Smooth muscle cell of the pulmonary artery (primary cell): ENCODE data around the gene DEFB132. TPM values are rescaled to one million over a fixed set of nuclear protein-coding genes. Genes with fewer than 3 reads are reported as not detected.

Experiments used
- total RNA-seq: library from RNA; depleted of rRNA; stranded (reverse); fragments of >200 nt; gene quantifications from 2 replicates; pipeline ENCODE4 v1.2.3, GENCODE V29; 2014

Gene DEFB132
- total RNA-seq: not detected in 2 replicates

GRCh38 chr20:257419-257818 lies at the start of gene DEFB132:
DEFB132 (plus strand) TSS chr20:257724; CDS start chr20:257779, 55 bp downstream.

GRCh38 chr20:226958-227357 lies 30.6 kb upstream of the DEFB132 start, which contains the start of gene DEFB129:
DEFB129 (plus strand) TSS chr20:227258; CDS start chr20:227289, 31 bp downstream.

DNA sequence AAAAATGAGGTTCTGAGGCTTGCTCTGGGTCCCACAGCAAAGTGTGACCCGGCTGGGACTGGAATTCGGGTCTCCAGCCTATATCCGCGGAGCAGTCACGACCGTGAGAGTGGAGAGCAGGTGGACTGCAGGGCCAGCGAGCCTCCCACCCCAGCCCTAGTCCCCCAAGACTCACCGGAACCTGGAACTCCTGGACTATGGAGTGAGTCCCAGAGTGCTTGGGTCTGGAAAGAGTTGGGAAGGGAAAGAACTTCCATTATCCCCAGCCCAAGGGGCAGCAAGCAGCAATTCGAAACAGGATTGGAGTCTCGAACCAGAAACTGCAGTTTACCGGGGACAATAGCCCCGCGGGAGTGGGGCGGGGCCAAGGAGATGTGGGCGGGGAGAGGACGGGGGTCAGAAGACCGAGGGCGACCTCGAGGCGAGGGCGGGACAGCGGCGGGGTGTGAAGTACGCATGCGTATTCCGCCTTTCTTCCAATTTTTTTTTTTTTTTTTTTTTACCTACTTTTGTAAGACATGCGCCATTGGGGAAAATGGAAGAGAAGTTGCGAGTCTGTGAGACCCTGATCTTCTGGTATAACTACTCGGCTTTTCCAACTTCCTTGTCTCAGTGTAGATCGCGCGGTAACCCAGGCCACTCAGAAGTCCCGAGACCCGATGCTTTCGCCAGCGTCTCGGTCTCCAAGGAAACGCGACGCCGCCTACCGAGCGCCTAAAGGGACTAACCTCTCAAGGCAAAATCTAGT lies 32.7 kb downstream of the DEFB132 start, which contains the start of gene C20orf96:
TSS of gene C20orf96 (minus strand) at position 667 of the 748 bp plus-strand sequence. CDS start at position 527, 140 bp downstream.

DNA sequence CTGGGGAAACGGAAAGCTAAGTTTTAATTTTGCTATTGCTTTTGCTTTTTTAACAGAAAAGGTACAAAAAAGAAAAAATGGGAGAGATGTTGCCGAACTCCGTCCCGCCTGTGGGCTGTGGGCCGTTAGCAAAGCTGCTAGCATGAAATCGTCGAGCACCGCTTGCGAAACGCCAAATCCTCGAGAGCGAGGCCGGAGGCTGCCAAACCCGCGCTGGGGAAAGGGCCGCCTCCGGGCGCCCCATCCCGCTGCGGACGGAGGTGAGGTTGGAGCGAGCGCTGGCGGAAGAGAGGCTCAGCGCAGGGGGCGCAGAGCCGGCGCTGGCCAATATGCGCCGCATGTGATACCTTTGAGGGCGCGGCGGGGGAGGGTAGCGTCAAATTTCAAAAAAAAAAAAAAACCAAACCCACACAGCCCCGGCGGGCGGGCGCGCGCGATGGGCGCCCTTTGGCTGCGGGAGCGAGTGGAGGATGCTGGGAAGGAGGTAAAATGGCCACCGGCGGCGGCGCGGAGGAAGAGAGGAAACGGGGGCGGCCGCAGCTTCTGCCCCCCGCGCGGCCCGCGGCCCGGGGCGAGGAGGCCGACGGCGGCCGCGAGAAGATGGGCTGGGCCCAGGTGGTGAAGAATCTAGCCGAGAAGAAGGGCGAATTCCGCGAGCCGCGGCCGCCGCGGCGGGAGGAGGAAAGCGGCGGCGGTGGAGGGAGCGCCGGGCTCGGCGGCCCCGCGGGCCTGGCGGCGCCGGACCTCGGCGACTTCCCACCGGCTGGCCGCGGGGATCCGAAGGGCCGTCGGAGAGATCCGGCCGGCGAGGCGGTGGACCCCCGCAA lies 39.8 kb downstream of the DEFB132 start, which contains the start of gene ZCCHC3:
TSS of gene ZCCHC3 (plus strand) at position 473 of the 827 bp plus-strand sequence. CDS start at position 490, 17 bp downstream.

Other genes starting within 250 kb of the DEFB132 start
- gene DEFB125, start 170.1 kb upstream of the DEFB132 start, total RNA-seq: not detected in 2 replicates
- not detected in 2 replicates for gene DEFB126, start 115.1 kb upstream of the DEFB132 start, total RNA-seq
- not detected in 2 replicates for gene DEFB127, start 100.3 kb upstream of the DEFB132 start, total RNA-seq
- gene DEFB128, start 68.0 kb upstream of the DEFB132 start, total RNA-seq: not detected in 2 replicates
- gene DEFB129, start 30.5 kb upstream of the DEFB132 start, total RNA-seq: not detected in 2 replicates
- gene C20orf96, start 33.0 kb downstream of the DEFB132 start, total RNA-seq: 2.9 and 5.0 TPM in 2 replicates
- gene ZCCHC3, start 39.8 kb downstream of the DEFB132 start, total RNA-seq: 10.0 and 13.7 TPM in 2 replicates
- 6.6 and 10.5 TPM in 2 replicates for gene SOX12, start 67.8 kb downstream of the DEFB132 start, total RNA-seq
- gene NRSN2, start 89.4 kb downstream of the DEFB132 start, total RNA-seq: 30.4 and 39.2 TPM in 2 replicates
- 35.4 and 121 TPM in 2 replicates for gene TRIB3, start 123.0 kb downstream of the DEFB132 start, total RNA-seq
- 76.3 and 88.0 TPM in 2 replicates for gene RBCK1, start 150.6 kb downstream of the DEFB132 start, total RNA-seq
- gene TBC1D20, start 204.8 kb downstream of the DEFB132 start, total RNA-seq: 57.3 and 63.1 TPM in 2 replicates